GM18505 (cell line): ENCODE results near the gene LCE6A.

Experiments
- ATAC-seq: cut with Tn5 transposase; IDR thresholded peaks from one replicate; pipeline ENCODE4 v1.9.1; 2021; ENCODE audit not compliant: unreplicated experiment
- POLR2A ChIP-seq: IDR thresholded peaks from 4 replicates; pipeline ENCODE4 v1.6.1; 2011; ENCODE audit warnings: borderline replicate concordance; ENCODE audit not compliant: insufficient read depth, insufficient read length; ENCODE audit errors: extremely low read depth

The LCE6A gene

GRCh38 chr1:152864443-152864842 lies 21.8 kb downstream of the LCE6A start:
- no peak for TF ChIP-seq POLR2A
- ATAC-seq, result no peak

GRCh38 chr1:152866321-152866720 lies 23.7 kb downstream of the LCE6A start:
- no peak for ATAC-seq
- no peak for TF ChIP-seq POLR2A

GRCh38 chr1:152869808-152870419 lies 27.3 kb downstream of the LCE6A start:
- no peak for TF ChIP-seq POLR2A
- no peak for ATAC-seq

- TF ChIP-seq POLR2A, result no peak
- no peak for ATAC-seq
These were observed 28.4 kb downstream of the LCE6A start for GRCh38 chr1:152870831-152871730.

- TF ChIP-seq POLR2A, result no peak
- no peak for ATAC-seq
These were observed 29.1 kb downstream of the LCE6A start for GRCh38 chr1:152871731-152872126.

GRCh38 chr1:152873495-152873894 lies 30.8 kb downstream of the LCE6A start:
- no peak for TF ChIP-seq POLR2A
- ATAC-seq, result no peak

GRCh38 chr1:152876827-152877226 lies 34.2 kb downstream of the LCE6A start:
- no peak for TF ChIP-seq POLR2A

GRCh38 chr1:152878042-152878441 lies 35.4 kb downstream of the LCE6A start, which contains the start of gene SMCP:
Gene SMCP (plus strand): TSS chr1:152878322. CDS start chr1:152884423, 6,101 bp downstream.
- ATAC-seq, result no peak
- TF ChIP-seq POLR2A, result no peak

More at GRCh38 chr1:152876827-152877226, 34.2 kb downstream of the LCE6A start:
- no peak for ATAC-seq

GRCh38 chr1:152879559-152880198 lies 37.0 kb downstream of the LCE6A start:
- ATAC-seq, result no peak
- no peak for TF ChIP-seq POLR2A

GRCh38 chr1:152880316-152880715 lies 37.7 kb downstream of the LCE6A start:
- TF ChIP-seq POLR2A, result no peak
- ATAC-seq, result no peak

- no peak for TF ChIP-seq POLR2A
- ATAC-seq, result no peak
These were observed 38.3 kb downstream of the LCE6A start for GRCh38 chr1:152880907-152881306.

GRCh38 chr1:152884085-152884484 lies 41.4 kb downstream of the LCE6A start:
- no peak for TF ChIP-seq POLR2A
- ATAC-seq, result no peak

GRCh38 chr1:152884506-152884905 lies 41.9 kb downstream of the LCE6A start:
- ATAC-seq, result no peak
- TF ChIP-seq POLR2A, result no peak
